Activated T-cell treated with anti-CD3 and anti-CD28 coated beads, Interleukin-2, amount 50 U/mL, for 72 hours (primary cell): Measurements from ENCODE around the gene MTMR8. TPM values are rescaled to one million over a fixed set of nuclear protein-coding genes. Genes with fewer than 3 reads are reported as not detected.

ENCODE experiments used
- ATAC-seq, 2 donors: fragments of 150-1000 bp; cut with Tn5 transposase; replicated peaks in 1 of 2; 2 replicates each; pipeline ENCODE4 v1.10.0; 2021; ENCODE audit warnings: moderate library complexity in 2 of 2, mild to moderate bottlenecking in 1 of 2
- DNase-seq, 2 donors: peaks; one replicate each; pipeline ENCODE4 v3.0.0; 2021 to 2022; ENCODE audit warnings: mixed read lengths in 1 of 2
- H3K27ac Mint-ChIP-seq: one replicate; pipeline ENCODE4 v1.8.0; 2022; ENCODE audit warnings: mild to moderate bottlenecking, moderate library complexity, mixed read lengths
- H3K27me3 Mint-ChIP-seq: one replicate; pipeline ENCODE4 v1.8.0; 2022; ENCODE audit warnings: low read depth, mixed read lengths
- H3K36me3 Mint-ChIP-seq, 2 donors: one replicate each; pipeline ENCODE4 v1.8.0; 2022; ENCODE audit warnings: mixed read lengths in 2 of 2, mild to moderate bottlenecking in 1 of 2; ENCODE audit not compliant: insufficient read depth in 2 of 2
- H3K4me1 Mint-ChIP-seq: one replicate; pipeline ENCODE4 v1.8.0; 2022; ENCODE audit warnings: low read depth, mixed read lengths
- H3K4me3 Mint-ChIP-seq, 2 donors: one replicate each; pipeline ENCODE4 v1.8.0; 2022; ENCODE audit warnings: mild to moderate bottlenecking in 2 of 2, mixed read lengths in 2 of 2, moderate library complexity in 2 of 2
- H3K9me3 Mint-ChIP-seq, 2 donors: one replicate each; pipeline ENCODE4 v1.8.0; 2022; ENCODE audit warnings: mixed read lengths in 2 of 2
- total RNA-seq, 2 donors: library from RNA; stranded (reverse); gene quantifications; one replicate each; pipeline ENCODE4 v1.2.3, GENCODE V29; 2022

MTMR8 gene
- total RNA-seq, 2 donors from 2014 or later = 4.1 to 5.0 TPM

DNA sequence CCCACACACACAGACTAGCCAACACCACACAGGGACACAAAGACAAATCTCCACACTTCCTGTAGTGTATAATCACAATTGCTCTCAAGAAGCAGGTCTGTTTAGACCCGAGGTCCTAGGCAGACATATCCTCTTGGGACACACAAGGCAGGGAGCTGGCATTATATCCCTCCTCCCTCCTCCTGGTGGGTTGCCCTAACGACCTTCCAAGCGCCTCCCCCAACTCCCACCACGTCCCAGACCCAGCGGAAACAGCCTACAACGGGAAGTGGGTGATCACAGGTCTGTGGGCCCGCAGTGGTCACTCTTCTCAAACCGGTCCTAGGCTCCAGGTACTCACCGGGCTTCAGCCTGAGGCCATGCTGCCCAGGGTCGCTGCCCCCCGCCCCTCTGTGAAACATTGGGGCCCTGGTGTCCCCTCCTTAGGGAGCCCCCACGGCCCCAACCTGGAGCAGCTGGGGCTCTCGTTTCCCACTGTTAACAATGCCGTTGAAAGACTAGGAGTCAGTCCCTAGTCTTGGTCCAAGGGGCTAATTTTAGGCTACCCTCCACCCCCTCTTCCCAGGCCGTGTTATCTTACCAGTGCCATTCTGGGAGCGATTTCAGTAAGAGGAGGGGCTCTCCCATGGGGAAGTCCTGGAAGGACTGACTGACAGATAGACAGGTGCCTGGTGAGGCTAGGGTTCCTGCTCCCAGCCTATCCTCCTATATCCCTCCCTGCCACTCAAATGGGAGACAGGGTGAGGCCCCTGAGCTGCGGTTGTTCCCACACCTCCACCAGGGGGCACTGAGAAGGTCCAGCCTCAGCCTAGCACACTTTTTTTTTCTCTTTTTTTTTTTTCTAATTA, 164.9 kb downstream of the MTMR8 start, which contains the start of gene ASB12:
Gene ASB12, minus strand, starts transcription at position 485 of the 848 bp plus-strand sequence. CDS start 4,957 bp downstream, outside the sequence.
- ATAC-seq = no peak
- Mint-ChIP-seq H3K4me1 (no peaks in the 10 kb centered on the region), H3K4me3 (no peak within 1 kb of the TSS), H3K36me3 (no peaks in the 10 kb centered on the region), H3K27ac (no peak within 1 kb of the TSS), H3K9me3 (peaks cover 0 to 3% of the 10 kb centered on the region in 2 donors), H3K27me3 (no peaks in the 10 kb centered on the region)
- no peak for DNase-seq

DNA sequence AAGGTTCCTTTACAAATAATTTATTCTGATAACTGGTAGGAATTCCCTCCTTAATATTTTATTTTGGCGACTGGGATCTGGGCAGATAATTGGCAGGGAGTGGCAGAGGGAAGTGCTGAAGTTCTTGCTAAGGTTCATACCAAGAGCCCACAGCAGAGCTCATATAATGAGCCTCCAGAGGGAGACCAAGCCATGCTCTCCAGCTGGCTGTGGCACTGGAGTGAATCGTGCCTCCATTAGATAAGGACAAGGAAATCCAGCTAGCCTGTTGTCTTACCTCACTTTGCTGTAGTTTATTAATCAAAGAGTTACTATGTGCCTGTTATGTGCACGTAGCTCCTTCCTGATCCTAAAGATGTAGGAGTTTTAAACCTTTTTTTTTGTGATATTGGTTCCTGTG, 166.1 kb downstream of the MTMR8 start:
- no peak for ATAC-seq
- no peaks in the 10 kb centered on the region for H3K27me3 Mint-ChIP-seq

More for the DNA sequence above, 166.1 kb downstream of the MTMR8 start:
- H3K4me1 Mint-ChIP-seq = no peaks in the 10 kb centered on the region
- no peaks in the 10 kb centered on the region for H3K36me3 Mint-ChIP-seq
- no peak for DNase-seq
- H3K27ac Mint-ChIP-seq = no peak overlapping the region
- H3K9me3 Mint-ChIP-seq = peaks cover 0 to 3% of the 10 kb centered on the region in 2 donors
- H3K4me3 Mint-ChIP-seq = no peak overlapping the region

Other genes with a start within 250 kb of the MTMR8 start
- 1 to 10 TPM; 3.2 to 3.6 TPM for gene AMER1, start 189.7 kb downstream of the MTMR8 start, total RNA-seq
- under 1 TPM in 1 of 2 donors, not detected in 1; 0.31 TPM for gene ASB12, start 164.8 kb downstream of the MTMR8 start, total RNA-seq